H1 (cell line): Measurements from ENCODE around the gene CAV3. TPM values are rescaled to one million over a fixed set of nuclear protein-coding genes. Genes with fewer than 3 reads are reported as not detected.

Experiments
- CHD7 ChIP-seq: fragments of 300-600 bp; sonication (generic); IDR thresholded peaks from 2 replicates; pipeline ENCODE4 v1.7.1; 2012; ENCODE audit warnings: low read length, moderate library complexity, mild to moderate bottlenecking, inconsistent platforms; ENCODE audit not compliant: insufficient replicate concordance
- KDM1A ChIP-seq: fragments of 200-600, 300-600 bp; sonication (generic); IDR thresholded peaks from 2 replicates; pipeline ENCODE4 v1.7.1; 2016; ENCODE audit warnings: mild to moderate bottlenecking, low read length, borderline replicate concordance
- PHF8 ChIP-seq: fragments of 200-600 bp; sonication (generic); conservative IDR thresholded peaks from 2 replicates; pipeline ENCODE4 v1.7.1; 2012; ENCODE audit warnings: low read depth, mild to moderate bottlenecking, inconsistent platforms, low read length, moderate library complexity
- POU5F1 ChIP-seq: IDR thresholded peaks from 2 replicates; pipeline ENCODE4 v1.6.1; 2011; ENCODE audit warnings: low read depth, mild to moderate bottlenecking, low read length, moderate library complexity
- RBBP5 ChIP-seq: IDR thresholded peaks from 2 replicates; pipeline ENCODE4 v1.7.1; 2012; ENCODE audit warnings: low read depth, mild to moderate bottlenecking, inconsistent platforms, low read length, moderate library complexity, borderline replicate concordance
- ZNF274 ChIP-seq: IDR thresholded peaks from 2 replicates; pipeline ENCODE4 v1.7.0; 2012; ENCODE audit warnings: low read length, borderline replicate concordance; ENCODE audit errors: extremely low read depth
- polyA plus RNA-seq, 7 experiments: library from polyadenylated mRNA; depleted of rRNA in 3 of 7; stranded (reverse) in 5 of 7; unstranded in 2 of 7; fragments of >200 nt in 5 of 7; fragments of 200-250 nt in 2 of 7; gene quantifications; 1 replicate in 5 of 7; 2 replicates in 1 of 7; 4 replicates in 1 of 7; pipeline versions ENCODE4 v1.2.1 to v1.2.3, GENCODE V29; 2011 to 2013; ENCODE audit warnings: missing spikeins in 2 of 7, mixed read lengths in 2 of 7
- total RNA-seq: library from RNA; stranded (reverse); fragmentation: NEBNext Ultra II Directional; extraction: Animal tissue kit (Norgen Biotek cat#: 25700); gene quantifications from 2 replicates; pipeline ENCODE4 v1.2.1, GENCODE V29; 2021

Gene CAV3
- total and polyA plus RNA-seq, 2 of the 8 experiments (the other 6 are each of a cell fraction or from before 2014, with no cell fraction given) = not detected

GRCh38 chr3:8736436-8736835 lies 2.8 kb downstream of the CAV3 start (continued):
- TF ChIP-seq PHF8 (no peak), CHD7 (no peak), KDM1A (no peak), RBBP5 (no peak), POU5F1 (no peak), ZNF274 (no peak)
- TF ChIP-seq, all 59 proteins: peak for 0
